Stimulated activated CD4-positive, alpha-beta T cell treated with anti-CD3 and anti-CD28 coated beads, Interleukin-4, amount 100 ng/mL, for 4 hours (primary cell): ENCODE measurements around the gene RBM45.

Source experiments
- DNase-seq, 2 experiments: peaks; one replicate each; pipeline ENCODE4 v3.0.0-alpha.2; 2020

The RBM45 gene

GRCh38 chr2:178163395-178163794 is 51.2 kb downstream of the RBM45 start:
- no peak for DNase-seq

- no peak for DNase-seq
Measured at GRCh38 chr2:178163911-178164310, 51.7 kb downstream of the RBM45 start.

DNA sequence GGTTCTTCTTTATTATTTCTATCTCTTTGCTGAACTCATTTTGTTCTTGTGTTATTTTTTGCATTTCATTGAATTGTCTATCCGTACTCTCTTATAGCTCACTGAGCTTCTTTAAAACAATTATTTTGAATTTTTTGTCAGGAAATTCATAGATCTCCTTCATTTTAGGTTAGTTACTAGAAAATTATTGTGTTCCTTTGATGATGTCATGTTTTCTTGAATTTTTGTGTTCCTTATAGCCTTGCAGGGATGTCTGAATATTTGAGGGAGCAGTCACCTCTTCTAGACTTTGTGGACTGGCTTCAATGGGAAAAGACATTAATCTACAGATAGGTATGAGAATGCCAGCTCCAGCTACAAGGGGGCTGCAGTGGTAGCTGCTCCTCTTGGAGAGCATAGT is 61.4 kb downstream of the RBM45 start:
- DNase-seq: no peak

GRCh38 chr2:178177066-178177679 is 64.9 kb downstream of the RBM45 start:
- DNase-seq: no peak
